NCI-H2227 treated with DMSO at 0.1 percent for 48 hours (cell line): ENCODE results near the gene MBD3.

ENCODE experiments used
- DNase-seq: peaks from one replicate; lab custom pipeline; 2025; lab: John Stamatoyannopoulos, UW

The MBD3 gene

DNA sequence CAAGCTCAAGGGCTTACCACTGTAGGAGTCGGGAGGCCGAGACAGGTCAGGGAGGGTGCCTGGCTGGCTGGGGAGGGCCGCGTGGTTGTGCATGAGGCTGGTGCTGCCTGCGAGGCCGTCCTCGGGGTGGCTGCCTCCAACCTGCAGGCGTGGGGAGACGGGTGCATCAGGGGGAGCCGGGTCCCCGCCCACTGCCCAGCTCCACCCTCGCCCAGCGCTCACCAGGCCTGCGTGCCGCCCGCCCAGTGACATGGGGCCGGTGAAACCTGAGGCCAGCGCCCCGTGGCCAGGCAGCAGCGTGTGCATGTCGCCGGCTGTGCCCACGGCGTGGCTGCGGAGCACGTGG lies 26.4 kb upstream of the MBD3 start:
- no peak for DNase-seq

GRCh38 chr19:1618157-1619093 lies 25.8 kb upstream of the MBD3 start:
- no peak for DNase-seq

DNA sequence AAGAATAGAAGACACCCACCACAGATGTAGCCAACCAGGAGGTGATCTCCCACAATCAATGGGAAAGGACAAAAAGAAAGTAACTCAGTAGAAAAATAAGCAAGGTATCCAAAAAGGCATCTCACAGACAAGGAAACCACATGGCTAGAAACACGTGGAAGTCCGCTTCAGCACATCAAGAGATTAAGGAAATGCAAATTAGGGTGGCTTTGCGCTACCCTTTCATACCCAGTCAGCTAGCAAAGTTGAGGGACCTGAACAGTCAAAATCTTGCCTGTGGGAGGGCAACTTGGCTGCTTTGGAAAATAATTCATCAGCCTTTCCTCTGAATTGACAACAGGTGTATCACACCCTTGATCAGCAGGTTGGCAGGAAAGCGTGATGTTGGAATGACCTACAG lies 24.2 kb upstream of the MBD3 start:
- DNase-seq = no peak

DNA sequence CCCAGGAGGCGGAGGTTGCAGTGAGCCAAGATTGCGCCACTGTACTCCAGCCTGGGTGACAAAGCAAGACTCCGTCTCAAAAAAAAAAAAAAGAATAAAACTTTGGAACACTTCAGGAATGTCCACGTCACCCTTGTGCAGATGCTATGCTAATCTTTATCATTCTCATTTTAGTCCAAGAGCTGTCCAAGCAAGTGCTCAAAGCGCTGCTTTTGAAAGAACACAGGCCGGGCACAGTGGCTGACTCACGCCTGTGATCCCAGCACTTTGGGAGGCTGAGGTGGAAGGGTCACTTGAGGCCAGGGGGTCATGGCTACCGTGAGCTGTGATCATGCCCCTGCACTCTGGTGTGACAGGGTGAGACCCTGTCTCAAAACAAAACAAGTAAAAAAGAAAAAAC lies 23.7 kb upstream of the MBD3 start:
- DNase-seq = no peak

DNA sequence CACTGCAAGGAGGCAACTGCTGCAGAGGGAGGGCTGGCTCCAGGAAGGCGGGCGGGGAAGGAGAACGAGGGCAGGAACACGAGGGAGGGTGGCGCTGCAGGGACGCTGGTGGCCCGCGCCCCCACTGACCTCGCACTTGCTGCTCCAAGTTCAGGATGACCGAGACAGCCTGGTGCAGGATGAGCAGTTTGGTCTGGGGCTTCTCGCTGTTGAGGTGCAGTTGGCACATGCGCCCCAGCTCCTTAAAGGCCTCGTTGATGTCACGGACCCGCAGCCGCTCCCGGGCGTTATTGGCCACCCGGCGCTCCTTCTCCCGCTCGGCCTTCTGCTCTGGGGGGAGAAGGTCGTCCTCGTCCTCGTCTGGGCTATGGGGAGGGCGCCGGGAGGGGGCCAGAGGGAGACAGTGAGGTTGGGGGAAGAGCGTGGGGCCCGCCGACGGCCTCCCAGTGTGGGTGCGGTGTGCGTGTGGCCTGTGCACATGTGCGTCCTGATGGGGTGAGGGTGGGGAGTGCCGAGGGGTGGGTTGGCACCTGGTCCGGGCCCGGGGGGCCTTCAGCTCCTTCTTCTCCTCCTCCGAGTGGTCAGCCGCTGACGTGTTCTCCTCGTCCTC lies 22.6 kb upstream of the MBD3 start:
- DNase-seq = no peak

DNA sequence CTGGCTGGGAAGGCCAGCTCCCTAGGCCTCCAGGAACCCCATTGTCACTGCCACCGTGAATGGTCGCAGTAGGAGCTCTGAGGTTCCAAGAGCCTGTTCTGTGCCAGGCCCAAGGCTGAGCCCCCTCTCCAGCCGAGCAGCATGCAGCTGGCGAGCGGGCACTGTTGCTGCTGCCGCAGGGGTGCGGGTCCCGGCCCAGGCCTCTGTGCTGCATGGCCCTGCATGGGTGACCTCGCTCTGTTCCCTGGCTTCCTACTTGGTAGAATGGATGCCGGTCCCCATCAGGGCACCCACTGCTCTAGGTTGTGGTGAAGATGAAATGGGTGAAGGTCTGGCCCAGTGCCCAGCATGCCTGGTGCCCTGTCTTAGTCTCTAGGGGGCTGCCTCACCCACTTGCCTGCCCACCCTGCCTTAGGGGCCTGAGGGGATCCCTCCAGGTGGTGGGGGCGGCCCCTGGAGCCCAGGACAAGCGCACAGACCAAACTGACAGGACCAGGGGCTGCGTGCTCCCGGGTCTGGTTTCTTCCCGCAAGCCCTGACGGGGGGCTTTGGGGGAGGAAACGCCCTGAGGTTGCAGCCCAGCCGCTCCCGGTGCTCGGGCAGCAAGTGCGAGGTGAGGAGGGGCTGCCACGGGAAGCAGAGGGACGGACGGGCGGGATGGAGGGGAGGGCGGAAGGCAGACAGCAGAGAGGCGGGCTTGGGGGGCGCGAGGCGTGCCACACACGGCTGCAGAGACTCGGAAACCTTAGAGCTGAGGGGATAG lies 21.3 kb upstream of the MBD3 start:
- DNase-seq = no peak

- no peak for DNase-seq
These were observed 20.5 kb upstream of the MBD3 start for GRCh38 chr19:1613146-1613545.

GRCh38 chr19:1612114-1613086 lies 19.7 kb upstream of the MBD3 start:
- no peak for DNase-seq

DNA sequence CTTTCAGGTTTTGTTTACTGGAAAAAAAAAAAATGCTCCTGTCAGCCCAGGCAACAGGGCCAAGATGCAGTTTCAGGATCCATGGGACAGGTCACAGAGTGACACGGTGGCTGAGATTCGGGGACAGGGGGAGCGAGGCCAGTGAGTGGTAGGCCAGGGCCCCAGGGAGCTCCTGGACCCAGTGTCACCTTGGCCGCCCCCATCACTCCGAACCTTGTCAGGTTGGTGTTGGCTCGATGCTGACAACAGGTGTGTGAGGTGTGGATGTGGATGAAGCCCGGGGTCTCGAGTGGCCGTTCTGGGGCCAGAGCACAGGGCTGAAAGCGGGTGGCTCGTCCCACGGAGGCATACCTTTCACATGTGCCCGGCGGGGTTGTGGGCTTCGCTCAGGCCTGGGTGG lies 18.7 kb upstream of the MBD3 start:
- no peak for DNase-seq

DNA sequence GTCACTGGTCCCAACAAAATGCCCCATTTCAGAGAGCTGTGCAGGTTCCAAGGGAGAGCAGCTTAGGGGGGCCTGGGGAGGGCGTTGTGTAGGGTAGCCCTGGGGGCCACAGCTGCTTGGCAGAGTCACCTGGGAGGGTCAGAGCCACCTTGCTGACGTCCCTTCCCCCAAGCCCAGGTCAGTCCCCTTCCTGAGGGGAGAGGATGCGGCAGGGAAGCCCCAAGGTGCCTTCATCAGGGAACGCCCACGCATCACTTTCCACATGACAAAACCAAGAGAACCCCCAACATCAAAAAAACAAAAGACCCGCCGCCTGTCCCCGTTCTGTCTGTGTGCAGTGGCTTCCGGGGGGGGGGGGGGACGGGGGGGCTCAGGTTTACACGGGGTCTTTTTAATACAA lies 17.9 kb upstream of the MBD3 start:
- no peak for DNase-seq

DNA sequence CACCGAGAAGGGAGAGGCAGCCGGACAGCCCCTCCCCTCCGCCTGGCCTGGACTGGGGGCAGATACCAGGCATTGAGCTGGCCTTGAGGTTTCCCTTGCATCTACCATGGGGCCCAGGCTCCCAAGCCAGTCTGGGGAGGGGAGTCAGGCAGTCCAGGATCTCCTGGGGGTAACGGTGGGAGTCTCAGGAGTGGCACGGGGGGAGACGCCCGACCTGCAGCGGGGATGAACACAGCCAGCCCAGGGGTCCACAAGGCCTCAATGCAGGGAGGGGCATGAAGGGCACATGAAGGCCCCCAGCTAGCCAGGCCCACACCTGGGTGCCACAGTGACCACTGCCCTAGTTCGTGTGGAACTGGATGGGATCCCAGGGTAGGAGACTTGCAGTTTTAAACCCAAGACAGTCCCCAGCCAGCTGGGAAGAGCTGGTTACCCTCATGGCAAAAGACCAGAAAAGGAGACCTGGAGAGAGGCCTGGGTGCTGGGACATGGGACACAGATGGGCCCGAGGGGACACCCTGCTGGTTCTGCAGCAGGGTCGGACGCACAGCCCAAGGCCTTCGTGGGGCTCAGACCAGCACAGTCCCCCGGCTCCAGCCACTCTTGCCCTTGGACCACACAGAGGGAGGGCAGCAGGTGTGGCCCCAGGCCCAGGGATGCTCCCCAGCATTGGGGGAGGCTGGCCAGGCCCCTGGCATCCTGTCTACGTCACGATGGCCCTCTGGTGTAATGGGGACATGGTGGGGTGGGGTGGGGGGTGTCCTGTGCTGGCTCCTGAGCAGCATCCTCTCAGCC lies 17.2 kb upstream of the MBD3 start:
- no peak for DNase-seq

- DNase-seq = peak; percentile 5
These were observed 16.4 kb upstream of the MBD3 start for GRCh38 chr19:1609103-1609396.

GRCh38 chr19:1608359-1609102 lies 15.9 kb upstream of the MBD3 start:
- no peak for DNase-seq

GRCh38 chr19:1606138-1606651 lies 13.5 kb upstream of the MBD3 start:
- DNase-seq = no peak

DNA sequence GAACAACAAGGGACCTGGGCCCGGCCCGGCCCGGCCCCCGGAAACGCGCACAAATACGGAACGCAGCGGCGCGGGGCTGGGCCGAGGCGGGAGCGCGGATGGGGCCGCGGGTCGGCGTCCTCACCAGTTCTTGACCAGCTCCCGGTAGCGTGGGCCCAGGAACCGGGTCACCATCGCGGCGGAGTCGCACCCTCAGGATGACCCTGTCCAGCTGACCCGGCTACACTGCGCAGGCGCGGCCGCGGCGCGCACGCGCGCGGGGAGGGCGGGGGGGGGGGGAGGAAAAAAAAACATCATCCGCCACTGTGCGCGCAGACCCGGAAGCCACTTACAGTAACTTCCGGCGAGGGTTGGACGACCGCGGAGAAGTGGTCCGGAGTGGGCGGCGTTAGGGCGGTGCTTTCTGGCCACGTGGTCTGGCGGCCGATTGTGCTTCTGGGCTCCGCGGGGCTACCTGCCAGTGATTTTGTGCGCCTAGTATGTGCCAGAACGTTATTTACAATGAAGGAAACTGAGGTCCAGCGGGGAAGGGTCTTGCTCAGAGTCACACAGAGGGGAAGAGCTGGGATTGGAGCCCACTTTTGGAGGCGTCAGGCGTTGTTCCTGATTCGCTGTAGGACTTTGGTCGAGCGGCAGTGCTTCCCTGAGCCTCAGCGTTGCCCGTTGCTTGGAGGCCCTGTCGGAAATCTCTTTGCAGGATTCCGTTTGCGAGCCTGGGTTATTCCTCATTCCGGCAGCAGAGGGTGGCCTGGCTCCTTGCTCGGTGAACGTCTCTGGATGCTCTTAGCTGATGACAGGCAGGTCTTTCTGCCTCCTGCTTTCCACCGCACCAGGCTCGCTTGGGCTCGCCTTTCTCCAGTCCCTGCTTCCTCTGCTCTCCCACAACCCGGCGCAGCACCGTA lies 12.8 kb upstream of the MBD3 start, which contains the start of gene UQCR11:
UQCR11 (minus strand) TSS at position 227 of the 902 bp plus-strand sequence; CDS start at position 174, 53 bp downstream.
- DNase-seq = peak; percentile 87

DNA sequence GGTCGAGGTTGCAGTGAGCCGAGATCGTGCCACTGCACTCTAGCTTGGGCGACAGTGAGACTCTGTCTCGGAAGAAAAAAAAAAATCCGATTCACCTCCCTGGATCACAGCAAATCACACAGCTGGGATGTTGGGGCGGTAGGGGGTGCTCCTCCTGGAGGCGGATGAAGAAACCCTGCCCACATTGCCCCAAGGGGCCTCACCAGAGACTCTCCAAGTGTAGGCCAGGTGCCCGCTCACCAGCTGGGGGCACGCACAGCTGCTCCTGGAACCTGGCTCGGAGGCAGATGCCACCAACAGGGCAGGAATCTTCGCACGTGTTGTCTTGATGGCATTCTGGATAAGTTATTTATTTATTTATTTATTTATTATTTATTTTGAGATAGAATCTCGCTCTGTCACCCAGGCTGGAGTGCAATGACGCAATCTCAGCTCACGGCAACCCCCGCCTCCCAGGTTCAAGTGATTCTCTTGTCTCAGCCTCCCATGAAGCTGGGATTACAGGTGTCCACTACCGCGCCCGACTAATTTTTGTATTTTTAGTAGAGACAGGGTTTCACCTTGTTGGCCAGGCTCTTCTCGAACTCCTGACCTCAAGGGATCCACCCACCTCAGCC lies 9.5 kb upstream of the MBD3 start:
- DNase-seq = no peak

- DNase-seq = no peak
These were observed 9.0 kb upstream of the MBD3 start for GRCh38 chr19:1601613-1602064.

- DNase-seq = no peak
These were observed 6.8 kb upstream of the MBD3 start for GRCh38 chr19:1599460-1599846.
